ENCODE data around the gene COL26A1.

DNA sequence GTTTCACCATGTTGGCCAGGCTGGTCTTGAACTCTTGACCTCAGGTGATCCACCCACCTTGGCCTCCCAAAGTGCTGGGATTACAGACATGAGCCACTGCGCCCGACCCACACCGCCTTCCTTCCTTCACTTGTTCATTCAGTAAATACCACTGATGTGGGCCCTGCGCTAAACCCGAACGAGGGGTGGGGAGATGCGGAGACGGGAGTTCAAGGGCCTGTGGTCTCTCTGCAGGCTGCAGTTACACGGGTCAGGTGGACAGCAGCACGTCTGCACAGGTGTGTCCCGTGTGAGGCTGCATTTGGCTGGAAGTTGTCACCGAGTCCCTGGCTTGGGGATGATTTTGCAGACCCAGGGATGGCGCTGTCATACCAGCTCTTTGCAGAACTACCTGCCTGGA, 38.1 kb downstream of the COL26A1 start:
- no peak for TF ChIP-seq POLR2A (IDR thresholded peaks at IDR 0.05; ENCODE audit: low read depth, low read length)
- no peak for TF ChIP-seq CTCF (conservative IDR thresholded peaks at IDR 0.05; ENCODE audit: low read depth, low read length)
- no peak for TF ChIP-seq CEBPB (IDR thresholded peaks at IDR 0.05; ENCODE audit: low read depth, low read length)
- TF ChIP-seq ELK1 (IDR thresholded peaks at IDR 0.05; ENCODE audit: borderline replicate concordance, low read depth, low read length), result no peak
- TF ChIP-seq USF2 (IDR thresholded peaks at IDR 0.05; ENCODE audit: low read depth, low read length), result no peak
- TF ChIP-seq RCOR1 (IDR thresholded peaks at IDR 0.05; ENCODE audit: insufficient replicate concordance, low read length), result no peak
- TF ChIP-seq RFX5 (IDR thresholded peaks at IDR 0.05; ENCODE audit: low read depth, low read length), result no peak
